Fibroblast of gingiva (primary cell): ENCODE results near the gene LYZL6.
"Not testable (repeated sequence)": the region's sequence is repeated elsewhere in the genome, so short reads cannot be mapped to it uniquely, and the experiment has no call there.

ENCODE experiments used
- DNase-seq: peaks from one replicate; pipeline ENCODE4 v3.0.0-alpha.2; 2011; ENCODE audit warnings: low read depth

Gene LYZL6

DNA sequence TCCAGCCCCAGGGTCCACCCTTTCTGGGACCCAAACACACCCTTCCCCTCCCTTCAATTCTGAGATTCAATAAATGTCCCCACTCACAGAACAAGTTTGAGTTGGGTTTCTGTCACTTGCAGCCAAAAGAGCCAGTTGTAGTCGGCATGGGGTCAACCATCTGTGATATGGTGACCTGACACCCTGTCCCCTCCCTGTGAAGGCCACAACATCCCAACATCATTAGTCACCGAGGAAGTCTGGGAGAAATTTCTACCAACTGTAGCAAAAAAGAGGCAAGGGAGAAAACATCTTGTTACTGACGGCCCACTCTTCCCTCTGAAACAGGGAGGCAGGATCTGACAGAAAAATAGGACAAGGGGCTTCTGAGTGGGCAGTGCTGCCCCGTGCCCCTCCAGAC, 638 bp upstream of the LYZL6 start:
- no peak for DNase-seq

- DNase-seq = no peak
Observed at GRCh38 chr17:35942588-35943186, 826 bp downstream of the LYZL6 start.

DNA sequence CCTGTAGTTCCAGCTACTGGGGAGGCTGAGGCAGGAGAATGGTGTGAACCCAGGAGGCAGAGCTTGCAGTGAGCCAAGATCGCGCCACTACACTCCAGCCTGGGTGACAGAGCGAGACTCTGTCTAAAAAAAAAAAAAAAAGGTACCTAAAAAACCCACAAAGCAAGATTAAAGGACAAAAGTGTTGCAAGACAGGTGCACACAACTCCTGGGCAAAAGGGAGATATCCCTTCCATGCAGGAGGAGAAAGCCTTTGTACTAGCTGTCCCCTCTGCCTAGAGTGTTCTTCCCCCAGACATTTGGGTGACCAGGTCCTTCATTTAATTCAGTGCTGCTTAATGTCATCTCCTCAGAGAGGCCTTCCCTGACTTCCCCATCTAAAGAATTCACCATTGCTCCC, 5.0 kb downstream of the LYZL6 start:
- DNase-seq = not testable (repeated sequence)

DNA sequence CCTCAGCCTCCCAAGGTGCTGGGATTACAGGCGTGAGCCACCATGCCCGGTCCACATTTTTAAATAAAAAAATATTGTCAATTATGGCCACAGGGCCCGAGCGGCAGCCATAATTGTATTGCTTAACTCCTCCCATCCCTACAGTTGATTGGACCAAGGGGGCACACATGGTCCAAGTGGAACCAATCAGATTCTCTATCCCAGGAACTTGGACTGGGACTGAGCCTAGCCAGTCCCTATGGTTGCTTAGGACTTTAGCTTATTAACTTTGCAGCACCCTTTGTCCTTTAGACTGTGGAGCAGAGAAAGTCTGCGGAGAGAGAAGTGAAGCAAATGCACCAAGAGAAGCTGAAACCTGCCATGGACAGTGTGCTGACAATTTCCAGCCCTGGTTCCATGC, 7.5 kb downstream of the LYZL6 start:
- no peak for DNase-seq

DNA sequence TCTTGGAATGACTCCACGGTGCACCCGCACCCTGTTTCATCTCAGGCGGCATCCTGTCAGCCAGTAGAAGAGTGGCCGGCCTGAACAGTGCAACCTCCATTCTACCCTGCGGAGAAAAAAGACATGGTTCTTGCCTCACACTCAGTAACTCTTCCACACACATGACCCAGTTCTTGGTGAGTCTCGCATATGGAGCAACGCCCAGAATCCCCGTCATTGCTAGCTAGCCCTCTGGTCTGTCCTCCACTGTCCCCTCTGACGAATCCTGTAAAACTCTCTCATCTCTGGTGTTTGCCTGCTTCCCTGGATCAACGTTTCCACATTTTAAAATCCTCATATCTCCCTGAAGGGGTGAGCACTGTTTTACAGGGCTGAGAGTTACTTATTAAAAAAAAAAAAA, 8.8 kb downstream of the LYZL6 start:
- no peak for DNase-seq

GRCh38 chr17:35932586-35932985, 10.9 kb downstream of the LYZL6 start:
- no peak for DNase-seq

- no peak for DNase-seq
Observed at GRCh38 chr17:35931794-35932425, 11.6 kb downstream of the LYZL6 start.

DNA sequence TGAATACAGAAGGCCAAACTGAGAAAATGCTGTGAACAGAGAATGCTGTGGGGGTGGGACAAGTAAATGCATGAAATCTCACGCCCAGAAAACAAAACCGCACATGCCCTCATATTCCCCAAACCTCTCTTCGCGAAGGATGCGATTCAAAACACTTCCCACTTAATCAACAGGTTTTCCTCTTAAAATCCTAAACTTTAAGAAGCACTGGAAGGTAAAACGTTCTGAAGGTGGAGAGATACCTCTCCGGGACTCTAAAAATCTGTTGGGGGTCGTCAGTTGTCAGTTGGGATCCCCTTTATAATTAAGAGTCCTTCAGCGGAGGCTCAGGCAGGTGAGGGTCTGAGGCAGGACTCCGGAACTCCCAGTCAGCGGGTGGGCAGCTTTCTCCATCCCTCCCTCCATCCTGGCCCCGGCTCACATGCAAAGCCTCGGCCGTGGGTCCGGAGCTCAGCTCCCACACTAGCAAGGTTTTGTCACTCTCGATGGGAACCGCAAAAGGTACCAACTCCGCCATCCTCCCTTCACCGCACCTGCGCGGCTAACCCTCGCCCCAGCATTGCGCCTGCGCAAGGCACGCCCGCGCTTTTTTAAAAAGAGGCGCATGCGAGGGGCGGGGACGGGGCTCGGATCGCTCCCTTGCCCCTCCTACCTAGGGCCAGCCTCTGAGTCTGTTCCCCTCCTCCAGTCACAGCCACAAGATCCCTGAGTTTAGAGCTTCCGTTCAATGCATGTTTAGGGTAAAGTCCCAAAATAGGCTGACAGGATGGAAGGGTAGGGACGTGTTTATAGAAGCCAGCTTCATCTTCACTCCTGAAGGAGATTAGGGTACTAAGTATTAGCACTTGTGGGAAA, 13.1 kb downstream of the LYZL6 start, which contains the start of gene RDM1:
TSS of gene RDM1 (minus strand) at position 563 of the 855 bp plus-strand sequence. CDS start at position 517, 46 bp downstream.
- peak; percentile 24 for DNase-seq

- DNase-seq = no peak
Observed at GRCh38 chr17:35927714-35928113, 15.8 kb downstream of the LYZL6 start.

GRCh38 chr17:35923609-35924114, 19.9 kb downstream of the LYZL6 start:
- DNase-seq = no peak

DNA sequence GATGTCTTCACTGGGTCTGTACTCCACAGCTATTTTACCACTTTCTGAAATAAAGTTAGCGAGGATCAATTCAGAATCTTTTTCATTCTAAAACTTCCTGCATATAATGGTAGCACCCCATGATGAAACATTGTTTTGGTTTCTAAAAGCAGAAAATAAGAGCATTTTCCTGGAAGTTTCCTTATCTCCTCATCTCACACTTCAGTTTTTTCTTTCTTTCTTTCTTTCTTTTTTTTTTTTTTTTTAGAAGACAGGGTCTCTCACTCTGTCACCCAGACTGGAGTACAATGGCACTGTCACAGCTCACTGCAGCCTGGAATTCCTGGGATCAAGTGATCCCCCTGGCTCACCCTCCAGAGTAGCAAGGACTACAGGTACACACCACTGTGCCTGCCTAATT, 23.3 kb downstream of the LYZL6 start:
- DNase-seq = no peak

GRCh38 chr17:35918665-35919064, 24.8 kb downstream of the LYZL6 start:
- no peak for DNase-seq

DNA sequence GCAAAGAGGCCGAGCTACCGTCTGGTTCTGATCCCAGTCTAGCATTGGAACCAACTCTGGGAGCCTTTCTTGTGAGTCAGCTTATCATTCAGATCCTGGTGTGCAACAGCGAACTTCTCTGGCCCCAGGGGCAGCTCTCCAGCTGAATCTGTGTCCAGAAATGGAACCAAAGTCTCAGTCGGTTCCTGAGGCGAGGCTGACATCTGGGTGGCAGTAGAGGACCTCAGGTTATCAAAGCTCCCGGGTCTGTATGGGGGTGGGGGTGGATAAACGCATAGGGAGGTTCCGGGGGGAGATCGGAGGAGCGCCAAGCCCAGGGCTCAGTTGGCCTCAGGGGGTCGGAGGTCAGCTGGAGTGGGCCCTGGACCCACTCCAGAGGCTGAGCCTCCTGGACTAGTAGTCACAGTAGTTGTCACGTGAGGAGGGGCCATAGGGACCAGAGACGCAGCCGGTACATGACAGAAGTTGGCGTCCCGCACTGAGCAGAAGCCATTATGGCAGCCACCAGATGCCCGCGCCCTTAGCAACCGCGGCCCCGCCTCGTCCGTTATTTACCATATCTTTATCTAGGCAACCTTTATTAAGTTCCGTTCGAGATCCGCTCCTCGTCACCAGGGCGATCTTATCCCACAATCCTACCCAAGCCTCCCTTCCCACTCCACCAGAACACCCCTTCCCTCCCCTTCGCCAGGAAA, 25.8 kb downstream of the LYZL6 start:
- no peak for DNase-seq

DNA sequence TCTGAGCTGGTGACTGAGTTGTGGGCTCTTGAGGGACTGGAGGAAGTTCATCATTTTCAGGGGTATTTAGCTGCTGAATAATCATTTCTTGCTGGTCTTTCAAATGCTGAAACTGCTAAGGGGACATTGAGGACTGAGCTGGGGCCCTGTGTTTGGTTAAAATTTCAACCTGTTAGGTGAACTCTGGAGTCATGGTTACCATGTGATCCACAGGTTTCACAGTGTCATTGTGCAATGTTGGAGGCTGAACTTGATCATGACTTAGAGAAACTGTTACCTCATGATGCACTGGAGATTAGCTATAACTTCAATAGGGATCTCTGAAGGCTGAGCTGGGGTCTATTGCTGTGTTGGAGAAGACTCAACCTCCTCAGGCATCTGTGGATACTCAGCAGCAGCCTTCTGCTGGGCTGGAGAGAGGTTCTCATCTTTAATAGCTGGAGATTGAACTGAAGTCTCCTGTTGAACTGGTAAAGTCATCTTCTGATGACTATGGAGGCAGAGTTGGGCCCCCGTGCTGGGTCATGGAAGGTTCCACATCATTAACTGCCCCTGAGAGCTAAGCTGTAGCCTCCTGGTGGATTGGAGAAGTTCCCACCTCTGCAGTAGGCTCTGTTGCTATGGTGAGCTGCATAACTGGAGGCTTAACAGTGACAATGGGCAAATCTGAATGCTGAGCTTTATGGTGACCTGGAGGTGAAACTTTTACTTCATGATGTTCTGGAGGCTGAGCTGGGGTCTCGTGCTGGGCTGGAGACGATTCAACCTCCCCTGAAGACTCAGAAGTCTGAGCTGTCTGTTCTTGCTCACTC, 28.2 kb downstream of the LYZL6 start:
- DNase-seq = no peak

- no peak for DNase-seq
Observed at GRCh38 chr17:35914354-35914753, 29.2 kb downstream of the LYZL6 start.

GRCh38 chr17:35913609-35914008, 29.9 kb downstream of the LYZL6 start:
- no peak for DNase-seq

GRCh38 chr17:35912942-35913341, 30.6 kb downstream of the LYZL6 start:
- no peak for DNase-seq

GRCh38 chr17:35912339-35912912, 31.1 kb downstream of the LYZL6 start:
- no peak for DNase-seq

GRCh38 chr17:35909408-35909807, 34.1 kb downstream of the LYZL6 start:
- DNase-seq = no peak

- DNase-seq = no peak
Observed at GRCh38 chr17:35907691-35908090, 35.8 kb downstream of the LYZL6 start.
